ENCODE results near the gene PARP14. TPM values are rescaled to one million over a fixed set of nuclear protein-coding genes. Genes with fewer than 3 reads are reported as not detected.
"Not testable (repeated sequence)": the region's sequence is repeated elsewhere in the genome, so short reads cannot be mapped to it uniquely, and the experiment has no call there.

PARP14 gene
- polyA plus RNA-seq, 1 donor from 2014 or later: not detected

GRCh38 chr3:122745369-122746021, 64.9 kb downstream of the PARP14 start:
- TF ChIP-seq SMC3 (conservative IDR thresholded peaks at IDR 0.05; ENCODE audit: poor library complexity): no peak
- TF ChIP-seq MXI1 (conservative IDR thresholded peaks at IDR 0.05; ENCODE audit: poor library complexity, severe bottlenecking): no peak
- no peak for TF ChIP-seq CTCF (IDR thresholded peaks at IDR 0.05; ENCODE audit: poor library complexity, severe bottlenecking)
- no peak for TF ChIP-seq EZH2 (IDR thresholded peaks at IDR 0.05; ENCODE audit: borderline replicate concordance, insufficient read depth, low read length, poor library complexity, severe bottlenecking)
- TF ChIP-seq, protein P1, sequence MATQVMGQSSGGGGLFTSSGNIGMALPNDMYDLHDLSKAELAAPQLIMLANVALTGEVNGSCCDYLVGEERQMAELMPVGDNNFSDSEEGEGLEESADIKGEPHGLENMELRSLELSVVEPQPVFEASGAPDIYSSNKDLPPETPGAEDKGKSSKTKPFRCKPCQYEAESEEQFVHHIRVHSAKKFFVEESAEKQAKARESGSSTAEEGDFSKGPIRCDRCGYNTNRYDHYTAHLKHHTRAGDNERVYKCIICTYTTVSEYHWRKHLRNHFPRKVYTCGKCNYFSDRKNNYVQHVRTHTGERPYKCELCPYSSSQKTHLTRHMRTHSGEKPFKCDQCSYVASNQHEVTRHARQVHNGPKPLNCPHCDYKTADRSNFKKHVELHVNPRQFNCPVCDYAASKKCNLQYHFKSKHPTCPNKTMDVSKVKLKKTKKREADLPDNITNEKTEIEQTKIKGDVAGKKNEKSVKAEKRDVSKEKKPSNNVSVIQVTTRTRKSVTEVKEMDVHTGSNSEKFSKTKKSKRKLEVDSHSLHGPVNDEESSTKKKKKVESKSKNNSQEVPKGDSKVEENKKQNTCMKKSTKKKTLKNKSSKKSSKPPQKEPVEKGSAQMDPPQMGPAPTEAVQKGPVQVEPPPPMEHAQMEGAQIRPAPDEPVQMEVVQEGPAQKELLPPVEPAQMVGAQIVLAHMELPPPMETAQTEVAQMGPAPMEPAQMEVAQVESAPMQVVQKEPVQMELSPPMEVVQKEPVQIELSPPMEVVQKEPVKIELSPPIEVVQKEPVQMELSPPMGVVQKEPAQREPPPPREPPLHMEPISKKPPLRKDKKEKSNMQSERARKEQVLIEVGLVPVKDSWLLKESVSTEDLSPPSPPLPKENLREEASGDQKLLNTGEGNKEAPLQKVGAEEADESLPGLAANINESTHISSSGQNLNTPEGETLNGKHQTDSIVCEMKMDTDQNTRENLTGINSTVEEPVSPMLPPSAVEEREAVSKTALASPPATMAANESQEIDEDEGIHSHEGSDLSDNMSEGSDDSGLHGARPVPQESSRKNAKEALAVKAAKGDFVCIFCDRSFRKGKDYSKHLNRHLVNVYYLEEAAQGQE (IDR thresholded peaks at IDR 0.05; ENCODE audit: borderline replicate concordance): no peak
- TF ChIP-seq POLR2AphosphoS5 (IDR thresholded peaks at IDR 0.05): no peak
- TF ChIP-seq RAD21 (conservative IDR thresholded peaks at IDR 0.05): no peak
- no peak for TF ChIP-seq EP300 (conservative IDR thresholded peaks at IDR 0.05; ENCODE audit: poor library complexity, severe bottlenecking)
- no peak for TF ChIP-seq TAF1 (IDR thresholded peaks at IDR 0.05; ENCODE audit: low read depth)
- no peak overlapping the region for H3K9ac ChIP-seq (ENCODE audit: low read length)
- H3K36me3 ChIP-seq (ENCODE audit: insufficient read depth, low read length): no peaks in the 10 kb centered on the region
- no peak overlapping the region for H3K4me3 ChIP-seq (ENCODE audit: low read length)
- no peaks in the 10 kb centered on the region for H3F3A ChIP-seq (ENCODE audit: insufficient read depth, low read length, poor library complexity, severe bottlenecking)
- H3K27me3 ChIP-seq (ENCODE audit: insufficient read depth, low read depth, low read length): no peaks in the 10 kb centered on the region
- no peaks in the 10 kb centered on the region for H3K9me3 ChIP-seq (ENCODE audit: low read length)
- H3K4me2 ChIP-seq (ENCODE audit: low read length): no peak overlapping the region
- H2AFZ ChIP-seq (ENCODE audit: low read depth, low read length): no peak overlapping the region
- H4K20me1 ChIP-seq (ENCODE audit: insufficient read depth): no peaks in the 10 kb centered on the region
- H3K9me2 ChIP-seq (ENCODE audit: insufficient read depth, low read length): no peaks in the 10 kb centered on the region
- no peak overlapping the region for H3K27ac ChIP-seq (ENCODE audit: low read length)
- no peaks in the 10 kb centered on the region for H3K79me2 ChIP-seq (replicated peaks; ENCODE audit: insufficient read depth, low read length)

- H3K9me3 ChIP-seq (ENCODE audit: low read length); H3K4me3 ChIP-seq (ENCODE audit: low read length); H3K36me3 ChIP-seq (ENCODE audit: insufficient read depth, low read length); H3F3A ChIP-seq (ENCODE audit: insufficient read depth, low read length, poor library complexity, severe bottlenecking); H2AFZ ChIP-seq (ENCODE audit: low read depth, low read length); H3K4me2 ChIP-seq (ENCODE audit: low read length); H3K9ac ChIP-seq (ENCODE audit: low read length); H3K27me3 ChIP-seq (ENCODE audit: insufficient read depth, low read depth, low read length); H3K79me2 ChIP-seq (replicated peaks; ENCODE audit: insufficient read depth, low read length); H4K20me1 ChIP-seq (ENCODE audit: insufficient read depth); H3K27ac ChIP-seq (ENCODE audit: low read length); H3K9me2 ChIP-seq (ENCODE audit: insufficient read depth, low read length): not testable (repeated sequence)
Measured at GRCh38 chr3:122747295-122747694, 66.7 kb downstream of the PARP14 start.

Data from neural cell (in vitro differentiated cells).